Mucosa of descending colon (tissue), 3 donors: ENCODE measurements around the gene PCOLCE2. TPM values are rescaled to one million over a fixed set of nuclear protein-coding genes. Genes with fewer than 3 reads are reported as not detected.

ENCODE experiments used
- ATAC-seq: fragments of 200-7000 bp; cut with Tn5 transposase; one replicate; pipeline ENCODE4 v1.9.1; 2020; ENCODE audit warnings: mild to moderate bottlenecking, moderate library complexity
- DNase-seq, 3 donors: peaks; one replicate each; pipeline ENCODE4 v3.0.0-alpha.2; 2020
- H3K36me3 ChIP-seq: fragments of 200-600 bp; one replicate; pipeline ENCODE4 v1.8.0; 2021; ENCODE audit warnings: low read depth, mild to moderate bottlenecking
- H3K4me1 ChIP-seq: fragments of 200-600 bp; one replicate; pipeline ENCODE4 v1.8.0; 2021; ENCODE audit warnings: low read depth, mild to moderate bottlenecking
- H3K4me3 ChIP-seq: fragments of 200-600 bp; one replicate; pipeline ENCODE4 v1.8.0; 2021; ENCODE audit warnings: mild to moderate bottlenecking
- H3K9me3 ChIP-seq: fragments of 200-600 bp; one replicate; pipeline ENCODE4 v1.8.0; 2021; ENCODE audit warnings: mild to moderate bottlenecking
- intact Hi-C, 2 donors: fragments of 100-400 bp; cut with DNase I in 1 of 2; cut with micrococcal nuclease in 1 of 2; formaldehyde crosslinking; loops; one replicate each; pipeline versions ENCODE4 v1.11.0 to v1.11.1; 2022; cut with DNase I, micrococcal nuclease
- total RNA-seq, 3 donors: library from RNA; stranded (reverse); fragmentation: NEBNext Ultra II Directional in 2 of 3; extraction: Animal tissue kit (Norgen Biotek cat#: 25700) in 2 of 3; gene quantifications; one replicate each; pipeline versions ENCODE4 v1.2.1 to v1.2.4, GENCODE V29; 2021 to 2023
- TF ChIP-seq, protein P1 (sequence below): fragments of 200-600 bp; IDR thresholded peaks from one replicate; pipeline ENCODE4 v1.8.0; 2022; ENCODE audit warnings: antibody characterized with exemption, mild to moderate bottlenecking
- donor health status: DM: no; HTN: no; CAD: no; lungs with moderate emphysema.
- donor health status: DM: no; HTN: no; CAD: no.
- donor health status: DM: no; HTN: yes; CAD: no.

The PCOLCE2 gene
- total RNA-seq, 3 donors from 2014 or later: 1.5 to 8.4 (median 2.3) TPM

DNA sequence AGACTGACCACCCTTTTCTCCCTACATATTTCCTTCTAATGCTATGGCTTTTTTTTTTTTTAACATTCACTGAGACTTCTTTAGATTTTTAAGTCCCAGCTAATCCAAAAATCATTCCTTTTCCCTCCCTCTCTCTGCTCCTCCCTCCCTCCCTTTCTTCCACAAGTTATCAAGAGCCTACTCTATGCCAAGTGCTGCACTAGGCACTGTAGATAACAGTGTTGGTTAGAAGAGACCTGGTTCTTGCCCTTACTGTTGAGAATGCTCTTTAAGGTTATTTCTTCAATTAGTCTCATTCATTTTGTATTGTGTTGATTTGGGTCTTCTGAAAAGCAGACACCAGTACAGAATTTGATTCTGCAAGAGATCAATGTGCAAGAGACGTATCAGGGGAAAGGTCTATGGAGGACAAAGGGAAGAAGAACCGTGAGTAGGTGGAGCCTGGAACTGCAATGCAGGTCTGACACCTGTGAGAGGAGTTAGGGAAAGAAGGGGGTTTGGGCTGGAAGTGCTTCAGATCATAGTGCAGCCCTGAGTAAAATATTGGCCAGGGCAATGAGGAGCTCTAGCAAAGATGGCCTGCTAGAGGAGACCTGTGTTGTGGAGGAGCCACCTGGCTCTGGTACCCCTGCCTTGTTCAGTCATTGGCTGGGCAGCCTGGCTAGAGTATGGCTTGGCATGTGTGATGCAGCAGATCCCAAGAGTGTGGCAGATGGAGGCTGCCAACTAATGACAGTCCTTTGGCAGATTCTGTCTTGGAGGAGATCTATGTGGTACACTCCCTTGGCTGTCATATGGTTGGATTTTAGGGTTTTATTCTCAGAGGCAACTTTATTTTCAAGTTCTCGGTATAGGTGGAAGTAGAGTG is 9.7 kb upstream of the PCOLCE2 start:
- ATAC-seq (no peak), DNase-seq (no peak)
- no peaks in the 10 kb centered on the region for H3K36me3 ChIP-seq
- no peaks in the 10 kb centered on the region for H3K4me1 ChIP-seq
- H3K9me3 ChIP-seq: no peaks in the 10 kb centered on the region
- H3K4me3 ChIP-seq: no peak overlapping the region
- intact Hi-C loops: no loop called here
- TF ChIP-seq, protein P1, sequence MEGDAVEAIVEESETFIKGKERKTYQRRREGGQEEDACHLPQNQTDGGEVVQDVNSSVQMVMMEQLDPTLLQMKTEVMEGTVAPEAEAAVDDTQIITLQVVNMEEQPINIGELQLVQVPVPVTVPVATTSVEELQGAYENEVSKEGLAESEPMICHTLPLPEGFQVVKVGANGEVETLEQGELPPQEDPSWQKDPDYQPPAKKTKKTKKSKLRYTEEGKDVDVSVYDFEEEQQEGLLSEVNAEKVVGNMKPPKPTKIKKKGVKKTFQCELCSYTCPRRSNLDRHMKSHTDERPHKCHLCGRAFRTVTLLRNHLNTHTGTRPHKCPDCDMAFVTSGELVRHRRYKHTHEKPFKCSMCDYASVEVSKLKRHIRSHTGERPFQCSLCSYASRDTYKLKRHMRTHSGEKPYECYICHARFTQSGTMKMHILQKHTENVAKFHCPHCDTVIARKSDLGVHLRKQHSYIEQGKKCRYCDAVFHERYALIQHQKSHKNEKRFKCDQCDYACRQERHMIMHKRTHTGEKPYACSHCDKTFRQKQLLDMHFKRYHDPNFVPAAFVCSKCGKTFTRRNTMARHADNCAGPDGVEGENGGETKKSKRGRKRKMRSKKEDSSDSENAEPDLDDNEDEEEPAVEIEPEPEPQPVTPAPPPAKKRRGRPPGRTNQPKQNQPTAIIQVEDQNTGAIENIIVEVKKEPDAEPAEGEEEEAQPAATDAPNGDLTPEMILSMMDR: no peak

DNA sequence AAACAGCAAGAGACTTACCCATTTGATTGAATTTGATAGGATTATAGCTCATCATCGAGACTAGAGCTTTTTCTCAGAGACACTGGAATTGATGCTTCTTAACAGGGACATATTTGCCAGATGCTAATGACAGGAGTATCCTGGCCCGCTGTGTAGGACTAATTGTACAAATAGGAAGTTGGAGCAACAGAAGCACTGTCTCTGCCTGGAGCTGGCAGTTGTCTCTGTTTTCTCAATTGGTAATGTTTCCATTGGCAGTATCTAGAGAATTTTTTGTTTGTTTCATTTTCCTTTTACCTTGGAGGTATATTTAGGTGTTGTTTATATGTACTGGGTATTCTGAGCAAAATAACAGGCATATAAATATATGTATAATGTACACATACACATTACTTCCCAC is 8.9 kb upstream of the PCOLCE2 start:
- no peak overlapping the region for H3K4me3 ChIP-seq
- H3K4me1 ChIP-seq: no peaks in the 10 kb centered on the region
- no peaks in the 10 kb centered on the region for H3K9me3 ChIP-seq
- TF ChIP-seq, protein P1: no peak
- no peaks in the 10 kb centered on the region for H3K36me3 ChIP-seq
- no peak for DNase-seq
- no peak for ATAC-seq
- intact Hi-C loops: no loop called here

DNA sequence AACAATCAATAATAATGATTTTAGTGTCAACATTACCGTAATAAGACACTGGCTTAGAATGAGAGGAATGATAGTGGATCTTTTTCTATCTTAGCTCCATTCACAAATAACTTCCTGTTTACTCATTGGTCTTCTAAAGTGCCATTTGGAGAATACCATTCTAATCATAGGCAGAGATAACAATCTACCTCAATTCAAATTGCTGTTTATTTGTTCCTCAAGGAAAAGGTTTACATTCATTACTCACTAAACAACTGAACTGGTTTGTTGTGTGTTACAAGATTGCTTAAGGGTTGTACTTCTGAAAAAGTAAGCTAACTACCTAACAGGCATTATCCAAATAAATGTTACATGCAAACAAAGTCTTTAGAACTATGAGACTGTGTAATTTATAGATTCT is 8.1 kb upstream of the PCOLCE2 start:
- no peak for ATAC-seq
- DNase-seq: no peak
- Histone ChIP-seq H3K4me3 (no peak overlapping the region), H3K4me1 (no peaks in the 10 kb centered on the region), H3K36me3 (no peaks in the 10 kb centered on the region), H3K9me3 (no peaks in the 10 kb centered on the region)
- TF ChIP-seq, protein P1: no peak
- intact Hi-C loops: no loop called here

DNA sequence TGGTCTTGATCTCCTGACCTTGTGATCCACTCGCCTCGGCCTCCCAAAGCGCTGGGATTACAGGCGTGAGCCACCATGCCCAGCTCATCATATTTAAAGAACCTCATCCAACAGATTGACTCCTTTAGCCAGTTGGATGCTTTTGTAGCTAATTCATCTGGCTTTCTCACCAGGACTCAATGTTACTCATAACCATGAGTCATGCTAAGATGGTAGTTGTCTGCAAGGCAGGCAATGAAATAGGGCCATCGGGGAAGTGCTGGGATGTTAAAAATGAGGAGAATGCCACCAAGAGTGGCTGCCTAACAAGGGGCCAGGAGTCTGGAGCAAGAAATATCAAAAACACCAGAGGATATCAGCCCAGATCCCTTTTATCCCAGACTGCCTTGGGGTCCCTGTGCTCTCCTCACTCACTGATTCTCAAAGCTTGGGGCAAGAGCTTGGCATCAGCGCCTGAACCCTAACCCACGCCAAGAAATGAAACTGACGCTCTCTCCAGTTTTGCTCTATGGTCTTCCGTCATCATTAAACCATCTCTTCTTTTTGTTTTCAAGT is 7.4 kb upstream of the PCOLCE2 start:
- no peaks in the 10 kb centered on the region for H3K36me3 ChIP-seq
- intact Hi-C loops: no loop called here
- ATAC-seq (no peak), DNase-seq (no peak)
- no peak overlapping the region for H3K4me3 ChIP-seq
- TF ChIP-seq, protein P1: no peak
- no peaks in the 10 kb centered on the region for H3K4me1 ChIP-seq
- no peaks in the 10 kb centered on the region for H3K9me3 ChIP-seq

DNA sequence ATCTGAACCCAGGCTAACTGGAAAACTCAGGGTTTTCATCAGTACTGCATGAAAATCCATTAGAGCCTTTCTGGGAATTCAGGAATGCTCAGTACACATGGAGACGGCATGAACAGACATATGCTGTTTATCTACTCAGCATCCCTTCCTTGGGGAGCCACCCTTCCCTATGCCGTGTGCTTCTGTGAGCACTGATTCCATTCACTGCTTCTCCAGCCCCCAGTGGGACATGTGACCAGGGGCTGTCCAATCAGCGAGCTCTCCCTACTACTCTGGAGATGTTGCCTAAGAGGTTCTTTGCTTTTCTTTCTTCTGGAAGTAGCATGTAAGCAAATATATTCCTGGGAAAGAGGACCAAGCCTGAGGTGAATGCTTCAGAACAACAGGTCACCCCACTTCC is 5.6 kb upstream of the PCOLCE2 start:
- no peaks in the 10 kb centered on the region for H3K4me1 ChIP-seq
- H3K9me3 ChIP-seq: no peaks in the 10 kb centered on the region
- H3K4me3 ChIP-seq: no peak overlapping the region
- DNase-seq (no peak), ATAC-seq (no peak)
- TF ChIP-seq, protein P1: no peak
- intact Hi-C loops: no loop called here
- no peaks in the 10 kb centered on the region for H3K36me3 ChIP-seq
